ENCODE data around the gene MXD1. TPM values are rescaled to one million over a fixed set of nuclear protein-coding genes. Genes with fewer than 3 reads are reported as not detected.

Gene MXD1
- total and polyA plus RNA-seq, 9 of the 15 experiments (the other 6 are each of a cell fraction or from before 2014, with no cell fraction given): 6.7 to 35.9 (median 11.0) TPM

DNA sequence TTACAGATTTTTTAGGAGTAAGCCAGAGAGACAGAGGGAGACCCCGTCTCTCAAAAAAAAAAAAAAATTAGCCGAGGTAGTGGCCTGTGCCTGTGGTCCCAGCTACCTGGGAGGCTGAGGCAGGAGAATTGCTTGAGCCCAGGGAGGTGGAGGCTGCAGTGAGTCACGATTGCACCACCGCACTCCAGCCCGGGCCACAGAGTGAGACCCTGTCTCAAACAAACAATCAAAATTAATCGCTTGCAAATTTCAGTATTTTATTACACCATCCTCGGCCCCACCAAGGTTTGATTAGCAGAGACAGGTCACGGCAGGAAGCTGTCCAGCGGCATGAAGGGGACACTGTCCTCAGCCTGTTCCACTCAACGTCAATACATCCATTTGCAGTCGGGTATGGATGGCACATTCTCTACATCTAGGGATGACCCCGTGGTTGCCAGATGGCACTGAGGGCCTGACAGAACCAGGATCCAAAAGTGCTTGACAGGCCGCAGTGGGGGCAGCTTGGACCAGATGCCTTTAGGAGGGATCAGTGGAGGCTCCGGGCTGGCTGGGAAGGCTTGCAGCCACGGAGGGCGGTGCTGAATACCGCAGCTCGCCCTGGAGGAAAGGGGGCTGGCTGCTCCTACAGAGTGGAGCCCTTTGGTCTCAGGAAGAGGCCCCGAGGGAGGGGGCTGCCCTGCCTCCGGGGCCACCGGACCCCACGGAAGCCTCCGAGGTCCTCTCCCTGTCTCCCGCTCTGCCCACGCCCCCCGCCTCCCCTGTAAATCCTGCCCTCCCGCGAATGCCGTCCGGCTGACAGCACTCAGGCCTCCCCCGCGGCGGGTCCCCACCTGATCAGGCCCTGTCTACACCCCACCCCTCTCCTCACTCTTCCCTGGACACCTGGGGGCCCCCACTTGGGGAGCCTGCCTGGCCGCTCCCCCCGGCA lies 33.4 kb downstream of the MXD1 start:
- no peak for FAIRE-seq
- Histone ChIP-seq H4K20me1 (replicated peaks; ENCODE audit: control insufficient read depth, insufficient read depth, low read length) (no peaks in the 10 kb centered on the region), H3K4me2 (ENCODE audit: insufficient read depth, low read length) (no peak overlapping the region), H3K4me3 (no peak overlapping the region), H3K36me3 (ENCODE audit: control insufficient read depth, insufficient read depth, low read length) (peaks cover 6% of the 10 kb centered on the region; the same call in 2 of the 3 replicates), H3K27me3 (ENCODE audit: control insufficient read depth in 2 of 2, insufficient read depth in 2 of 2, low read length in 2 of 2) (no peaks in the 10 kb centered on the region), H3K9ac (ENCODE audit: insufficient read depth in 1 of 2, low read depth in 2 of 2, low read length in 2 of 2) (peak overlapping the region in 1 of 2 experiments; percentile 54; a peak in 2 of 4 replicates), H3K79me2 (ENCODE audit: control insufficient read depth, insufficient read depth, low read length) (no peaks in the 10 kb centered on the region), H2AFZ (ENCODE audit: low read depth, low read length) (peak overlapping the region; percentile 42; the same call in 1 of the 2 replicates), H3K27ac (ENCODE audit: extremely low read depth, low read depth, low read length) (no peak overlapping the region), H3K9me3 (replicated peaks; ENCODE audit: control insufficient read depth, insufficient read depth, low read depth, low read length) (no peaks in the 10 kb centered on the region), H3K4me1 (replicated peaks in 1 of 2; ENCODE audit: control insufficient read depth in 2 of 2, insufficient read depth in 2 of 2, low read length in 2 of 2) (peaks cover 21 to 44% of the 10 kb centered on the region in 2 experiments), H3K9me1 (ENCODE audit: control insufficient read depth, insufficient read depth, low read length) (no peaks in the 10 kb centered on the region)
- 80% methylated on average over 23 of the region's 35 CpGs for WGBS (ENCODE audit: insufficient coverage, low coverage, missing lambda C conversion rate)
- intact Hi-C loops (cut with micrococcal nuclease) (no loop called here), in situ Hi-C loops (cut with MboI) (no loop called here)
- TF ChIP-seq CBX1 (IDR thresholded peaks at IDR 0.05; ENCODE audit: low read depth) (no peak), ZBTB7A (IDR thresholded peaks at IDR 0.05; ENCODE audit: borderline replicate concordance, control insufficient read depth, low read depth, low read length) (peak; percentile 24; the same call in 1 of the 2 replicates)
- TF ChIP-seq, protein P1, sequence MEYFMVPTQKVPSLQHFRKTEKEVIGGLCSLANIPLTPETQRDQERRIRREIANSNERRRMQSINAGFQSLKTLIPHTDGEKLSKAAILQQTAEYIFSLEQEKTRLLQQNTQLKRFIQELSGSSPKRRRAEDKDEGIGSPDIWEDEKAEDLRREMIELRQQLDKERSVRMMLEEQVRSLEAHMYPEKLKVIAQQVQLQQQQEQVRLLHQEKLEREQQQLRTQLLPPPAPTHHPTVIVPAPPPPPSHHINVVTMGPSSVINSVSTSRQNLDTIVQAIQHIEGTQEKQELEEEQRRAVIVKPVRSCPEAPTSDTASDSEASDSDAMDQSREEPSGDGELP (CRISPR knock-in tag; IDR thresholded peaks at IDR 0.05; ENCODE audit: borderline replicate concordance): no peak
- TF ChIP-seq, protein P2, sequence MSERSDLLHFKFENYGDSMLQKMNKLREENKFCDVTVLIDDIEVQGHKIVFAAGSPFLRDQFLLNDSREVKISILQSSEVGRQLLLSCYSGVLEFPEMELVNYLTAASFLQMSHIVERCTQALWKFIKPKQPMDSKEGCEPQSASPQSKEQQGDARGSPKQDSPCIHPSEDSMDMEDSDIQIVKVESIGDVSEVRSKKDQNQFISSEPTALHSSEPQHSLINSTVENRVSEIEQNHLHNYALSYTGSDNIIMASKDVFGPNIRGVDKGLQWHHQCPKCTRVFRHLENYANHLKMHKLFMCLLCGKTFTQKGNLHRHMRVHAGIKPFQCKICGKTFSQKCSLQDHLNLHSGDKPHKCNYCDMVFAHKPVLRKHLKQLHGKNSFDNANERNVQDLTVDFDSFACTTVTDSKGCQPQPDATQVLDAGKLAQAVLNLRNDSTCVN (CRISPR knock-in tag; IDR thresholded peaks at IDR 0.05): no peak
- TF ChIP-seq, protein P3, sequence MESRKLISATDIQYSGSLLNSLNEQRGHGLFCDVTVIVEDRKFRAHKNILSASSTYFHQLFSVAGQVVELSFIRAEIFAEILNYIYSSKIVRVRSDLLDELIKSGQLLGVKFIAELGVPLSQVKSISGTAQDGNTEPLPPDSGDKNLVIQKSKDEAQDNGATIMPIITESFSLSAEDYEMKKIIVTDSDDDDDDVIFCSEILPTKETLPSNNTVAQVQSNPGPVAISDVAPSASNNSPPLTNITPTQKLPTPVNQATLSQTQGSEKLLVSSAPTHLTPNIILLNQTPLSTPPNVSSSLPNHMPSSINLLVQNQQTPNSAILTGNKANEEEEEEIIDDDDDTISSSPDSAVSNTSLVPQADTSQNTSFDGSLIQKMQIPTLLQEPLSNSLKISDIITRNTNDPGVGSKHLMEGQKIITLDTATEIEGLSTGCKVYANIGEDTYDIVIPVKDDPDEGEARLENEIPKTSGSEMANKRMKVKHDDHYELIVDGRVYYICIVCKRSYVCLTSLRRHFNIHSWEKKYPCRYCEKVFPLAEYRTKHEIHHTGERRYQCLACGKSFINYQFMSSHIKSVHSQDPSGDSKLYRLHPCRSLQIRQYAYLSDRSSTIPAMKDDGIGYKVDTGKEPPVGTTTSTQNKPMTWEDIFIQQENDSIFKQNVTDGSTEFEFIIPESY (CRISPR knock-in tag; IDR thresholded peaks at IDR 0.05): peak; percentile 34; the same call in 1 of the 2 replicates
- TF ChIP-seq, protein P4, sequence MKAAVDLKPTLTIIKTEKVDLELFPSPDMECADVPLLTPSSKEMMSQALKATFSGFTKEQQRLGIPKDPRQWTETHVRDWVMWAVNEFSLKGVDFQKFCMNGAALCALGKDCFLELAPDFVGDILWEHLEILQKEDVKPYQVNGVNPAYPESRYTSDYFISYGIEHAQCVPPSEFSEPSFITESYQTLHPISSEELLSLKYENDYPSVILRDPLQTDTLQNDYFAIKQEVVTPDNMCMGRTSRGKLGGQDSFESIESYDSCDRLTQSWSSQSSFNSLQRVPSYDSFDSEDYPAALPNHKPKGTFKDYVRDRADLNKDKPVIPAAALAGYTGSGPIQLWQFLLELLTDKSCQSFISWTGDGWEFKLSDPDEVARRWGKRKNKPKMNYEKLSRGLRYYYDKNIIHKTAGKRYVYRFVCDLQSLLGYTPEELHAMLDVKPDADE (conservative IDR thresholded peaks at IDR 0.05; ENCODE audit: control insufficient read depth, low read depth, low read length): 0 out of 2 replicates have a peak, but pooled peaks have one; percentile 22
- DNase-seq (ENCODE audit: extremely low read depth in 1 of 4, low spot score in 3 of 4): peak in 2 of 4 experiments; percentile 41 to 42
- CTCF ChIA-PET (ENCODE audit: low intra/inter-chr PET ratio): interaction anchor here (0.5 kb wide), 1 partner anchor 15 kb away, joined by 5 read pairs; no protein-coding TSS in a partner anchor
- no TSS peak for BruUV-seq (replicated peaks)
- peak; percentile 5; the same call in 2 of the 3 replicates for ATAC-seq
- POLR2A ChIA-PET: interaction anchor here (1.1 to 1.4 kb wide), 2 partner anchors 14 to 138 kb away, joined by 3 read pairs; no protein-coding TSS in a partner anchor

All from K562 (cell line).